ENCODE measurements around the gene AAGAB.

DNA sequence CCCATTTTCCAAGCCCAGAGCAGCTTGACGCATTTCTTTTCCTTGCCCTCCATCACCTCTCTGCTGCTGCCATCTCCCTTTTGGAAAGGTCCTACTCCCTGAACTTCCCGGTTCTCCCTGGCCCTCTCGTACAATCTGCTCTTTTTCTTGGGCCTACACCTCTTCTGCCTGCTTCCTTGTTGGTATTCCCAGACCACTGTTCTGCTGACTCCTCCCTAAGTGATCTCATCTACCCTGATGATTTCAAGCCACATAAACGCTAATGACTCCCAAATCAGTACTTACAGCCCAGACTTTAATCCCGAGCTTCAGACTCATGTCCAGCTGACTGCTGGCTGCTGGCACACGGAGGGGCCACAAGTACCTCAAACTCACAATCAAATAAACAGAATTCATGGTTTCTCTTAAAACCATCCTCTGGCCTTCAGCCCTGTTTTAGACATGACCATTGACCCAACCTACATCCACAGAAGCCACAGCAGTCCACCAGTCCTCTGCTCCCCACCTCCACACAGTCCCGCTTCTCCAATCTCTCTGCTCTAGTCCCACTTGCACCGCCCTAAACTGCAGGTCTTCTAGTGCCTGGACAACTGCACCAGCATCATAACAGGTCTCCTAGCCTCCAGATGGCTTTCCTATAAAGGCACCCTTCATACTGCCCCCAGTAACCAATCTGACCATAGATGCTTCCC lies 57.6 kb downstream of the AAGAB start:
- TF ChIP-seq POLR2A (IDR thresholded peaks at IDR 0.05) (no peak), CTCF (IDR thresholded peaks at IDR 0.05) (no peak), EP300 (IDR thresholded peaks at IDR 0.05) (no peak)

Measured in gastroesophageal sphincter (tissue), 3 donors.